Activated naive CD8-positive, alpha-beta T cell treated with anti-CD3 and anti-CD28 coated beads, Interleukin-2, amount 50 U/mL, for 24 hours (primary cell): ENCODE results near the gene EPG5.
"Not testable (repeated sequence)": the region's sequence is repeated elsewhere in the genome, so short reads cannot be mapped to it uniquely, and the experiment has no call there.

ENCODE experiments used
- ATAC-seq: fragments of 150-1000 bp; cut with Tn5 transposase; one replicate; pipeline ENCODE4 v1.10.0; 2021
- DNase-seq: peaks from one replicate; pipeline ENCODE4 v3.0.0; 2021
- H3K27ac Mint-ChIP-seq: one replicate; pipeline ENCODE4 v1.8.0; 2021; ENCODE audit warnings: mild to moderate bottlenecking, mixed read lengths
- H3K27me3 Mint-ChIP-seq: one replicate; pipeline ENCODE4 v1.8.0; 2021; ENCODE audit warnings: mixed read lengths
- H3K36me3 Mint-ChIP-seq: one replicate; pipeline ENCODE4 v1.8.0; 2021; ENCODE audit warnings: low read depth, mixed read lengths
- H3K4me1 Mint-ChIP-seq: one replicate; pipeline ENCODE4 v1.8.0; 2021; ENCODE audit warnings: mixed read lengths
- H3K4me3 Mint-ChIP-seq: one replicate; pipeline ENCODE4 v1.8.0; 2021; ENCODE audit warnings: mild to moderate bottlenecking, moderate library complexity, mixed read lengths
- H3K9me3 Mint-ChIP-seq: one replicate; pipeline ENCODE4 v1.8.0; 2021; ENCODE audit warnings: mixed read lengths

The EPG5 gene

DNA sequence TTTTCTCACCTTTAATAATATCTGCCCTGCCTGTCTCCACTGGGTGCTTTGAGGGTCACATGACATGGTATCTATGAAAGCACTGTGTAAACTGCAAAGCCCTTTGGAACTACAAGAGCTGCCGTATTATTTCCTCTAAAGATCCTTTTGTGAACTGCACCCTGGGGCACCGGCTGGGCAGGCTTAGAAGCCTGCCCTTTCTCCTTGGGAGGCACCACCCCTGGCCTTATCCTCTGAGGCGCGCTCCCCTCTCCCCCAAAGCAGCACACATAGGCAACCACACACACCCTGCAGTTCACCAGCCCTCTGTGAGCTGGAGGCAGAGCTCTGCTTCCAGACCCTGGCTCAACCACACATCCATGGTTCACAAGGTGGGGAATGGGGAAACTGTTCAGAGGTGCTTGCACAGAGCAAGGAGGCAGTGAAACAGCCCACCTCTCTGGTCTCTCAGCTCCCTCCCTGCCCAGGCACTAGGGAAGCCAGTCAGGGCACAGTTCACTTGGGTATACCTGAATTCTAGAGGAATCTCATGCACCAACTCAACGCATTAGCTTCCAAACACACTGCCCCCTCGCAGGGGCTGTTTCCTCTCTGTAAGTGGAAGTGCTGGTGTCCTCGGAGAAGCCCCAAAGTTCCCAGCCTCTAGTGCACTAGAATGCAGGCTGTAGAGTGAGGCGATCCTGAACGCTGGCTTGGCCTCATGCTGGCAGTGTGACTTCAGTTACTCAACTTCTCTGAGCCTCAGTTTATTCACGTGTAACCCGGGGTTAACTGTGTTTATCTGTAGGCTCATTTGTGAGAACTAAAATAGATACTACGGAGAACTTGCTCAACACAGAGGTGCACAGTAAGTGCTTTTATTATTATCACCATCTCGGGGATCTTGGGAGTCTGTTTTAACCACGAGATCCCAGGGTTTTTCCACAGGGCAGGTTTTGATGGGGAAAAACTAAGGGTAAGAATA, 130.6 kb downstream of the EPG5 start:
- Mint-ChIP-seq H3K27me3 (peaks cover 38% of the 10 kb centered on the region), H3K9me3 (no peaks in the 10 kb centered on the region)

DNA sequence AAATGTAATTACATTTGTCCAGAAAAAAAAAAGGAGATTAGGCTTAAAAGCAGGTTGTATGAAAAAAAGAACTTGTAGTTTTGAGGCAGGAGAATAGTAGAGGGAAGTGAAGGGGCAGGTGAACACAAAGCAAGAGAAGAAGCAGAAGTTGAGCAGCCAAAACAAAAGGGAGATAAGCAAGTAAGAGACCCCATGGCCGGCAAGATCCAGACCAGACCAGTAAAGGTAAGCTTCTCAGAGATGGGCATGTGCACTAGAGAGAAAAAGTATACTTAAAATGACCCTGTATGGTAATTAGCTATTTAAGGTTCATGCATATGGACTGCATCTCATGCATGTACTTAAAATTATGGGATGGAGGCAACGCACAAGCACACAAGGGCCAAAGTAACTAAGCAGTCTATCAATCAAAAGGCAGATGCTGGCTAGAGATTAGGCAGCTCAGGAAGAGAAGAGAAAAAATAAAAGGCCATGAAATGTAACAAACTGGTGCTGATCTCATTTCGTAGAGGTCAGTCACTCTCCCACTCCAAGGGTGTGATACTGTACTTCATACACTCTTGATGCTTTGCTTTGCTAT, 132.0 kb downstream of the EPG5 start:
- no peak overlapping the region for H3K27ac Mint-ChIP-seq
- H3K4me3 Mint-ChIP-seq, result no peak overlapping the region
- no peaks in the 10 kb centered on the region for H3K36me3 Mint-ChIP-seq
- peaks cover 40% of the 10 kb centered on the region for H3K27me3 Mint-ChIP-seq
- no peaks in the 10 kb centered on the region for H3K9me3 Mint-ChIP-seq
- no peak for ATAC-seq
- no peak for DNase-seq
- H3K4me1 Mint-ChIP-seq, result peaks cover 10% of the 10 kb centered on the region

More for the DNA sequence above, 130.6 kb downstream of the EPG5 start:
- peaks cover 10% of the 10 kb centered on the region for H3K4me1 Mint-ChIP-seq
- no peaks in the 10 kb centered on the region for H3K36me3 Mint-ChIP-seq
- H3K27ac Mint-ChIP-seq, result no peak overlapping the region
- ATAC-seq (no peak), DNase-seq (no peak)
- H3K4me3 Mint-ChIP-seq, result no peak overlapping the region

DNA sequence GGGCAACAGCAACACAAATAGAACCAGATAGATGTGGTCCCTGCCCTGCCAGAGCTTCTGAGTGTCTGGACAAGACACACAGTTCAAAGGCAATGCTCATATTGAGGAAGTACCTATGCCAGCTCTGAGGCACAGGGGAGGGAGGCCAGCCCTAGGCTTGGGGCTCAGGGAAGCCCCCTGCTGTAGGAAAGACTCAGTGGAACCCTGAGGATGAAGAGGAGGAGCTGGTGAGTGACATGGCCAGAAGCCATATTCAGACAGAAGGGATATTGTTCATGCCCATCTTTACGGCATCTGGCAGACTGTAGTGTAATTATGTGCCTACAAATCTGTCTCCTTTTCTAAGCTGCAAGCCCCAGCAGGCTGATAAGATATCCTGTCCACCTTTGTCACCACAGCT, 132.8 kb downstream of the EPG5 start:
- Mint-ChIP-seq H3K4me1 (peaks cover 10% of the 10 kb centered on the region), H3K36me3 (no peaks in the 10 kb centered on the region), H3K4me3 (no peak overlapping the region), H3K27me3 (peaks cover 34% of the 10 kb centered on the region), H3K9me3 (no peaks in the 10 kb centered on the region), H3K27ac (no peak overlapping the region)
- DNase-seq (no peak), ATAC-seq (no peak)

DNA sequence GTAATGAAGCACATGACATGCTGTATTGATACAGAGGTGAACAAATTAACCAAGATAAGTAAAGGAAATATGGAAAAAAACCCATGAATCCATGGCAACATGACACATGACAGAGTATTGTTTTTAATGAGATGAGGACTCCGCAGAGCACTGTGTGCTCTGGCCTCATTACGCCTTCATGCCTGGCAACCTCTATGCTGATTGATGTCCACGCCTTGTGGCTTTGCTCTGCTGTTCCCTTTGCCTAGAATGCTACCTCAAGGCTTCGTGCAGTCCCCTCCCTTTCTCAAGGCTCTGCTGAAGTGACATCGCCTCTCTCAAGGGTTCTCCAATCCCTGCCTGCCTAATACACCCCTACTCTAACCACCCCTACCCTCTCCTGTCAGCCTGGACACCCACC, 133.3 kb downstream of the EPG5 start:
- Mint-ChIP-seq H3K36me3 (no peaks in the 10 kb centered on the region), H3K27me3 (peaks cover 31% of the 10 kb centered on the region), H3K4me1 (peaks cover 10% of the 10 kb centered on the region), H3K9me3 (no peaks in the 10 kb centered on the region), H3K4me3 (no peak overlapping the region), H3K27ac (no peak overlapping the region)
- DNase-seq, result no peak
- no peak for ATAC-seq

DNA sequence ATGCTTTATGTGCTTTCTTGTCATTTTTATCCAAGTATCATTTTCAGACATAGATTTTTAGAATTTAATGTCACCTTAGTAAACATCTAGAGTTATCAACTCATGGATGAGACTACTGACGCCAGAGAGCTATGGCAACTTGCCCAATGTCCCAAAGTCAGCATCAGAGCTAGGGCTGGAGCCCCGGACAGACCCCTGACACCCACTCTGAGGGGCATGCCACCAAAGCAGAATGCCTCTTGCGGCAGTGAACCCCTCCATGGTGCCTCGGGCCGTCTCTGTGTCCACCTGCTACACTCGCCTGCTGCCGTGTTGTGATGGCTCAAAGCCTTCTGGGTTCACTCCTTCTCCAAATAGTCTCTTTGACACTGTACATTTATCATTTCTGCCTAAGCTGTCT, 136.2 kb downstream of the EPG5 start:
- peaks cover 15% of the 10 kb centered on the region for H3K27me3 Mint-ChIP-seq
- no peaks in the 10 kb centered on the region for H3K9me3 Mint-ChIP-seq
- no peak overlapping the region for H3K27ac Mint-ChIP-seq
- no peak overlapping the region for H3K4me3 Mint-ChIP-seq
- DNase-seq (no peak), ATAC-seq (no peak)
- H3K36me3 Mint-ChIP-seq, result no peaks in the 10 kb centered on the region
- peaks cover 7% of the 10 kb centered on the region for H3K4me1 Mint-ChIP-seq

DNA sequence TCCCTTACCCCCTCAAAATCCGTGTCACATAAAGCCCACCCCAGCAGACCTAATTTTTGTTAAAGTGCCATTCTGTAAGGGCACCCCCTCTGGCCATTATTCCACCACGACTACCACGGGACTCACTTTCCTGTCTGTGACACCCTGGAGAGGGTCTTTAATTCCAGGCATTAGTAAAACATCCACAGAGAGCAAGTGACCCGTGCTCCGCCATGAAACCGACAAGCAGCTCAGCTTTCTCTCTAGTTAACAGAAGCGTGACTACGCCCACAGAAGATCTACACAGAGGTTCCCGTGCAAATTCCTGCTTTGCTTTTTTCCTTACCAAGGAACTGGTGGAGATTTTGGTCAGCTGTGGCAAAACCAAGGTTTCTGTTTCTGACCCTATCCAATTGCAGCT, 137.3 kb downstream of the EPG5 start:
- Mint-ChIP-seq H3K27ac (no peak overlapping the region), H3K36me3 (no peaks in the 10 kb centered on the region), H3K4me1 (peaks cover 11% of the 10 kb centered on the region), H3K9me3 (no peaks in the 10 kb centered on the region), H3K4me3 (no peak overlapping the region), H3K27me3 (peaks cover 8% of the 10 kb centered on the region)
- no peak for DNase-seq
- no peak for ATAC-seq

DNA sequence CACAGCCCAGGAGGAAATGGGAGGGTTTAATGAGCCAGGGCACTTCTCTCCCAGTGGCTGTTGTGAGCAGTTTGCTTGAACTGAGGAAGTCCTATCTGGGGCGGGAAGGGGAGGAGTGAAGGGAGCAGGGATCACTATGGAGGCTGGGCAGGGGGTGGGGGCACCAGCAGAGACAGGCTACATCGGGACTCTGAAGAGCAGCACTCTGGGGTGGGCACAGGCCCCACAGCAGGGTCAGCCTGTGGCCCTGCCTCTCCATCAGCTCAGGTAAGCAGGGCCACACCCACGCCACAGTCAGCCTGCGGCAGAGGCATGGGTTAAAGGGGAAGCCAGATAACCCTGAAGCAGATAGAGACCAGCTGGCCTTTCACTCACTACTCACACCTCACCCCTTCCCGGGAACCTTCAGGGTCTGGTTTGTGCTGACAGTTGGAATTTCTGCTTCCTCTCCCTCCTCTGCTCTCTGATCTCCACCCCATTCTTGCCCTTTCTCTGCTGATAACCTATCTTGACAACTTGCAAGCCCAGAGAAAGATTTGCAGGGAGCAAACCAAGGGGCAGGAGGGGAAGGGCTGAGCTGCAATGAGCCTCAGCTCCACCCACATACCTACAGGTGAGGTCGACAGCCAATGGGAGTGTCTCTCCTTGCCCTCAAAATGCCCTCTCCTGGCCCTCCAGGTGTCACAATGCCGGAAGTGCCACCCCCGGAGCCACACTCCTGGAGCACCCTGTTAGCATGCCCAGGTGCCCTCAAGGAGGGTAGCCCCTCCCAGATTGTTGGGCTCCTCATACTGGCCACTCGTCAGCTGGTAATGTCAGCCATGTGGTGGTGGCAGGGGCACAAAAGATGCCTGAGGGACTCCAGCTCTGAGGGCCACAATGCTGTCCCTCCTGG, 138.0 kb downstream of the EPG5 start:
- no peak for ATAC-seq
- H3K36me3 Mint-ChIP-seq, result no peaks in the 10 kb centered on the region
- no peak overlapping the region for H3K27ac Mint-ChIP-seq
- H3K4me3 Mint-ChIP-seq, result no peak overlapping the region
- peaks cover 5% of the 10 kb centered on the region for H3K27me3 Mint-ChIP-seq
- no peaks in the 10 kb centered on the region for H3K9me3 Mint-ChIP-seq
- peaks cover 15% of the 10 kb centered on the region for H3K4me1 Mint-ChIP-seq
- no peak for DNase-seq

DNA sequence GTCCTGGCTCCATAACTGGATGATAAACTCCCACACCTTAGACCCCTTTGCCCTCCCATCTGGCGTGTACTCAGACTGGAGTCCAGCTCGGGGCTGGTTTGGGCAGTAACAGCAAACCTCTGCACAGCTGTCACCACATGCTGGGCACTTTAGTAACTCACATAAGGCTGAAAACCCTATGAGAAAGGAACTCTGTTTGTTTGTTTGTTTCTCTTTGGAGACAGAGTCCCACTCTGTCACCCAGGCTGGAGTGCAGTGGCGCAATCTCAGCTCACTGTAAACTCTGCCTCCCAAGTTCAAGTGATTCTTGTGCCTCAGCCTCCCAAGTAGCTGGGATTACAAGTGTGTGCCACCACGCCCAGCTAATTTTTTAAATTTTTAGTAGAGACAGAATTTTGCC, 140.4 kb downstream of the EPG5 start:
- DNase-seq, H3K27ac Mint-ChIP-seq, H3K27me3 Mint-ChIP-seq, H3K9me3 Mint-ChIP-seq, H3K4me3 Mint-ChIP-seq, ATAC-seq, H3K36me3 Mint-ChIP-seq: not testable (repeated sequence)
- peaks cover 15% of the 10 kb centered on the region for H3K4me1 Mint-ChIP-seq

DNA sequence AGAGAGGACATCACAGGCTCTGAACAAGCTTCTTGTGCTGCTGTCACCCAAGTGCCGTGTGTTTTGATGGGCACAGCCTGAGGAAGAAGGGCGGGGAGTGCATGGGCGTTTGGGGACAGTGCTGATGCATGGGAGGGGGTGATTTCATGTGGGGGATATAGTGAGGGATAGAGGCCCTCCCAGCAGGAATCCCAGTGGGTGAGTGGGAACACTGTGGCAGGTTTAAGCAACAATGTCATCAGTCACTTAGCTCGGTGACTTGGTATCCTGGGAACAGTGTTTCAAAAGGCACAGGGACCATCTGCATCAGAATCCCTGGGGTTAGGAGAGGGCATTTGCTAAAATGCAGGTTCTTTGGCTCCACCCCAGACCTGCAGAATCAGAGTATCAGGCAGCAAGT, 141.0 kb downstream of the EPG5 start:
- Mint-ChIP-seq H3K4me1 (peaks cover 15% of the 10 kb centered on the region), H3K36me3 (no peaks in the 10 kb centered on the region), H3K4me3 (no peak overlapping the region), H3K9me3 (no peaks in the 10 kb centered on the region), H3K27ac (no peak overlapping the region), H3K27me3 (peaks cover under 1% of the 10 kb centered on the region)
- no peak for DNase-seq
- ATAC-seq, result no peak

DNA sequence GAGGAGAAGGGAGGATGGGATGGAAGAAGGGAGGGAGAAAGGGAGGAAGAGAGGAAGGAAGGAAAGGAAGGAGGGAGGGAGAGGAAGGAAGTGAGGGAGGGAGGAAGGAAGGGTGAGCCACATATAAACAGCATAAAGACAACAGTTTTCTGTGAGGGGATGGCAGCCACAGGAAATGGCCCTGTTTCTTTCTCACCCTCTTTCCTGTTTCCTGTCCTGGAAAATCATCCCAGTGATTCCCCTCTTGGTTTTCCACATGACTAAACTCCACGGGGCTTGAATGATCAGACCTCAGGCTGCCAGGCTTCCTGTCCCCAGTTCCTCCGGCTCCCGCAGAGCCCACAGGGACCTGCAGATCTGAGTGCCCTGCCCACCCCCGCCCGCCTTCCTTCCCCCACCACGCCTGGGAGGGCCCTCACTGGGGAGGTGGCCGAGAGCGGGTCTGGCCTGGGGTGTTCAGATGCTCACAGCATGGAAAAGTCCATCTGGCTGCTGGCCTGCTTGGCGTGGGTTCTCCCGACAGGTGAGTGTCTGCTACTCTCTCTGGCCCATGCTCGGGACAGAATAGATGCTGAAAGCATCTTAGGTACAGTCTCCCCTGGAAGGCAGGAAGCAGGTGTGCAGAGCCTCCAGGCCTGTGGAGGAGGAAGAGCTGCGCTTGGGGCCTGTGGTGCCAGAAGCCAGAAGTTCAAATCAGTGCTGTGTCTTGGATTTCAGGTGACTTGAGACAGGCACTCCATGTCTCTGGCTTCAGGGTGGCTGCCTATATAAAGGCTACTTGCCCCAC, 141.7 kb downstream of the EPG5 start, which contains the start of gene SIGLEC15:
SIGLEC15 (plus strand) TSS at position 418 of the 787 bp plus-strand sequence; CDS start at position 472, 54 bp downstream.
- Mint-ChIP-seq H3K9me3 (no peaks in the 10 kb centered on the region), H3K27me3 (peaks cover 5% of the 10 kb centered on the region), H3K4me1 (peaks cover 15% of the 10 kb centered on the region), H3K4me3 (no peak within 1 kb of the TSS), H3K36me3 (no peaks in the 10 kb centered on the region), H3K27ac (peak within 1 kb of the TSS; percentile 15)
- peak; percentile 25 for ATAC-seq
- no peak for DNase-seq

DNA sequence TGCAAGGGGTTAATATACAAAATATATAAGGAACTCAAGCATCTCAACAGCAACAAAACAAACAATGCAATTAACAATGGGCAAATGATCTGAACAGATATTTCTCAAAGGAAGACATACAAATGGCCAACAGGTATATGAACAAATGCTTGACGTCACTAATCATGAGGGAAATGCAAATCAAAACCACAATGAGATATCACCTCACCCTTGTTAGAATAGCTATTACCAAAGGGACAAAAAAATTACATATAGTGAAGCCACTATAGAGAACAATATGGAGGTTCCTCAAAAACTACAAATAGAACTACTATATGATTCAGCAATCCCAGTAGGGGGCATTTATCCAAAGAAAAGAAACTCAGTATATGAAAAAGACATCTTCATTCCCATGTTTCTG, 145.4 kb downstream of the EPG5 start:
- Mint-ChIP-seq H3K9me3 (peaks cover 1% of the 10 kb centered on the region), H3K4me1 (peaks cover 7% of the 10 kb centered on the region), H3K27ac (no peak overlapping the region), H3K27me3 (peaks cover 5% of the 10 kb centered on the region), H3K4me3 (no peak overlapping the region), H3K36me3 (no peaks in the 10 kb centered on the region)
- no peak for DNase-seq
- no peak for ATAC-seq

DNA sequence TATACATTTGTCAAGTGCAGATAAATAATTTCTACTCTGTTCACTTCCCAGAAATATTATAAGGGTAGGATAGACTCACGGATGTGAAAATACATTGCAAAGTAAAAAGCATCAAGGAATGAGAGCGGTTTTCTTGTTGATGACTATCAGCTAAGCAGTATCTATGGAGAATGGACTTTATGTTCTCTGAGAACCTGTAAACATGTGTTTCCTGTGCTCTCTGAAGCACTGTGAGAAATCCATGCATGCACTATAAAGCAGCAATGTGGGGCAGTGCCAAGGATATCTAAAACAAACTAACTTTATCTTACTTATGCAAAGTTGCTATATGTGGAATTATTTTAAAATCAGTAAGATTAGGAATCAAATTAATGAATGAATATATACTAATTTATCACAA, 146.1 kb downstream of the EPG5 start:
- peaks cover 8% of the 10 kb centered on the region for H3K9me3 Mint-ChIP-seq
- H3K27me3 Mint-ChIP-seq, result peaks cover 5% of the 10 kb centered on the region
- H3K36me3 Mint-ChIP-seq, result no peaks in the 10 kb centered on the region
- H3K4me1 Mint-ChIP-seq, result peaks cover 7% of the 10 kb centered on the region
- ATAC-seq (no peak), DNase-seq (no peak)
- no peak overlapping the region for H3K4me3 Mint-ChIP-seq
- no peak overlapping the region for H3K27ac Mint-ChIP-seq

DNA sequence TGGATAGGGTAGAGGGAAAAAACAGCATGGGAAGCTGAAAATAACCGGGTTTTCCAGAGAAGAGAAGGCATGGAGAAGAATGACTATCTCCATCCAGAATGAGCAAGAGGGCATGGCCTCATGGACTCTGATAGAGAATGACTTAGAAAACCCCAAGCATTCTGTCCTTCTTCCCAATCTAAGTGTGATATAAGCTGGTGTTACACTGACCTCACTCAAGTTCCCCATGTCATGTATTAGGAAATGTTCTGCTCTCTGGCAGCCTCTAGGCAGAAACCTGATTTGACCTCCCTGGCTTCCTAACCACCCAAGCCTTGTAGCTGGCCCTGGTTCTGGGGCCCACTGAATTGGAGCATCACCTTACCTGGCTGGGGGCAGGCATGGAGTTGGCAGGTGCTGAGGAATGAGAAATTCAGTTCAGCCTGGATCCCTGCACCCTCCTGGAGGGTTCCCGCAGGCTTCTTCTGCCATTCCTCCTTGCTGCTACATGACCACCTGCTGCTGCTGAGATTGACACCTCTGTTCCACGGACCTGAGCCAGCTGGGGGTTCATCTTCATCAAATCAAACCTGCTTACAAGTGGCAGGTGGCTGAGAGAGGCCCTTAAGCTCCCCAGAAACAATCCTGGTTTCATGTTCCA, 146.9 kb downstream of the EPG5 start:
- DNase-seq (no peak), ATAC-seq (no peak)
- H3K27me3 Mint-ChIP-seq, result peaks cover 5% of the 10 kb centered on the region
- no peaks in the 10 kb centered on the region for H3K36me3 Mint-ChIP-seq
- H3K9me3 Mint-ChIP-seq, result peaks cover 9% of the 10 kb centered on the region
- peaks cover 4% of the 10 kb centered on the region for H3K4me1 Mint-ChIP-seq
- H3K4me3 Mint-ChIP-seq, result no peak overlapping the region
- no peak overlapping the region for H3K27ac Mint-ChIP-seq
